Left hindlimb (tissue), 1 donor: ENCODE measurements around the gene TLK2.

Experiments used
- DNase-seq: peaks from one replicate; pipeline ENCODE4 v3.0.0-alpha.2; 2018

The TLK2 gene

DNA sequence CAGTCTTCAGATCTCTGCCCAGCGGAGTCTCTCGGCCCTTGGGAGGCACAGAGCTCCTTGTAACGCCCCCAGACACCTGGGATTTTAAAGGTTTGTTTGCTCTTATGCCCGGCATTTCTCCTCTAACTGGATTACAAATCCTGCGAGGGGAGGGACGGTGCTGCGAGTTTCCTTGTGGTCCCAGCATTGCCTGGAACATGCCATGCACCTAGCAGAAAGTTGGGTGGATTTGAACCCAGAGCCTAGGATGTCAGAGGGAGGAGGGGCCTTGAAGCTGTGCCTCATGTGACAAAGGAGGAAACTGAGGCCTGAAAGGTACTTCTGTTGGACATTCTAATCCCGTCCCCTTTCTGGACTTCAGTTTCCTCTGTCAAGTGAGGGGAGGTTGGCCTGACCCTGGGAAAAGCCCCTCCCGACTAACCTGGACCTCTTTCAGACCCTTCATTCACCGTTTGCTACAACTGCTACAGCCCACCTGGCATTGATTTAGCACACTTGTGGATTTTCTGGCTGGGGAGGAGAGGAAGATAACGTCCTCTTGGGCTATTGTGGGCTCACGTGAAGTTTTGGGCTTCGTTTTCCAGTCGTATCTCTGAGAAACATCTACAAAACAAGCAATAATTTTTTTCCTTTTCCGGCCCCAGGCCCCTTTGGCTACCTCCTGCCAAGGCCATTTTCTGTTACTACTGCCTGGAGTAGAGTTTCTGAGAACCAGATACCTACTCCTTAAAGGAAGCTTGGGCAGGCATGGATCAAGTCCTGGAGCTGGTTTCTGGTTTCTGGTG, 179.7 kb downstream of the TLK2 start:
- no peak for DNase-seq

DNA sequence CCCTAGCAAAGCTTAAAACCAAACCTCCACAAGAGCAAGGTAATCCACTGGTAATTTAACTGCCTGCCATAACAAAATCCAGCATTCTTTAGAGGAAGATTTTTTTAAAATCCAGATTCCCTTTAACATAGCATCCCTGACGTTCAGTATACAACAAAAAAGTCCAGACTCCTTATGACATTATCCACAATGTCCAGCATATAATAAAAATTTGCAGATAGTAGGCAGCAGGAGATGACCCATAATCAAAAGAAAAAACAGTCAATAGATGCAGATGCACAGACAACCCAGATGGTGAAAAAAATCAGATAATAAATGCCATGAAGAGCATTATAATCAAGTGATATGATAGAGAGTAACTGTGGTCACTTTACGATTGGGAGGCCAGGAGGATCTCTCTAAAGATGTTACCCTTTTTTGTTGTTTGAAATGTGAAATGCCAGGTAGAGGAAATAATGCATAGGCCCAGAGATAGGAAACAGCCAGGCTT, 182.0 kb downstream of the TLK2 start:
- DNase-seq, result no peak

DNA sequence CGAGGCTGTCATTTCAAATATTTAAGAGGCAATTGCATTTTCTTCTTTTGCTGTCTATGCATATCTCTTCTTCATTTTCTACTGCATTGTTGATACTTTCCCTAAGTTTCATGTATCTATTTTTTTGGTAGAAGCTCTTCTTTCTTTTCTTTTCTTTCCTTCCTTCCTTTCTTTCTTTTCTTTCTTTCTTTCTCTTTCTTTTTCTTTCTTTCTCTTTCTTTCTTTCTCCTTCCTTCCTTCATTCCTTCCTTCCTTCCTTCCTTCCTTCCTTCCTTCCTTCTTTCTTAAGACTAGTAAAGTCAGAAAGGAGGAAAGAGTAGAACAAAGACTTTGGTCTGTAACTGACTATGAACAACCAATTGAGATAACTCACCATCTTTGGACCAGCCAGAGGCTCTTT, 182.7 kb downstream of the TLK2 start:
- no peak for DNase-seq

DNA sequence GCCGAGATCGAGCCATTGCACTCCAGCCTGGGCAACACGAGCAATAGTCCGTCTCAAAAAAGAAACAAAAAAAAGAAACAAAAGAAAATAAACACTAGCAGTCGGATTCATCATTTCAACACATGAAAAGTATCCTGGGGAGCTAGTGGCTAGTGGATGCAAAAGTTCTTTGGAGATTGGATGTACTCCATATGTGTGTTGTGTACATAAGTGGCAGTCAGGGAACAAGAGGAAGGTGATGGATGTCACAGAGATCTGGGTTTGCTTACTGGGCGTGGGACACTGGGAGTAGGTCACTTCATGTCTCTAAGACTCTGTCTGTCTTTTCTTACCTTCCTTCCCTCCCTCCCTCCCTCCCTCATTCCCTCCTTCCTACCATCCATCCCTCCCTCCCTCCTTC, 184.2 kb downstream of the TLK2 start:
- no peak for DNase-seq
